KMS-11 (cell line): ENCODE data around the gene AKAP14.

Experiments
- H2AFZ ChIP-seq: fragments of 200-600 bp; sonication (generic); 2 replicates; pipeline ENCODE4 v1.6.1; 2016; ENCODE audit warnings: antibody characterized with exemption, mixed run types, low read depth
- H3K27ac ChIP-seq: fragments of 200-600 bp; sonication (generic); 2 replicates; pipeline ENCODE4 v1.6.1; 2016; ENCODE audit warnings: mild to moderate bottlenecking, mixed run types
- H3K27me3 ChIP-seq: fragments of 200-600 bp; sonication (generic); 2 replicates; pipeline ENCODE4 v1.6.1; 2017; ENCODE audit warnings: mild to moderate bottlenecking, low read depth, mixed run types, moderate library complexity; ENCODE audit not compliant: insufficient read depth
- H3K36me3 ChIP-seq: fragments of 200-600 bp; sonication (generic); 2 replicates; pipeline ENCODE4 v1.6.1; 2017; ENCODE audit warnings: mild to moderate bottlenecking, mixed run types; ENCODE audit not compliant: insufficient read depth
- H3K4me1 ChIP-seq: fragments of 200-600 bp; sonication (generic); 2 replicates; pipeline ENCODE4 v1.6.1; 2016; ENCODE audit warnings: mild to moderate bottlenecking, low read depth, mixed run types; ENCODE audit not compliant: poor library complexity, severe bottlenecking
- H3K4me2 ChIP-seq: fragments of 200-600 bp; sonication (generic); 2 replicates; pipeline ENCODE4 v1.7.0; 2016; ENCODE audit warnings: mild to moderate bottlenecking, mixed run types
- H3K4me3 ChIP-seq: fragments of 200-600 bp; sonication (generic); IDR thresholded peaks from 2 replicates; pipeline ENCODE4 v1.6.1; 2017; ENCODE audit warnings: low read depth, low read length, mixed read lengths; ENCODE audit not compliant: insufficient read depth
- H3K79me2 ChIP-seq: fragments of 200-600 bp; sonication (generic); 2 replicates; pipeline ENCODE4 v1.6.1; 2016; ENCODE audit warnings: low read depth, mixed run types; ENCODE audit not compliant: insufficient read depth
- H3K9ac ChIP-seq: fragments of 200-600 bp; sonication (generic); 2 replicates; pipeline ENCODE4 v1.6.1; 2016; ENCODE audit warnings: mild to moderate bottlenecking, mixed run types
- H4K20me1 ChIP-seq: fragments of 200-600 bp; sonication (generic); 2 replicates; pipeline ENCODE4 v1.6.1; 2016; ENCODE audit warnings: mild to moderate bottlenecking, mixed run types; ENCODE audit not compliant: insufficient read depth
- CTCF ChIP-seq: fragments of 200-600 bp; sonication (generic); conservative IDR thresholded peaks from 2 replicates; pipeline ENCODE4 v1.6.1; 2017; ENCODE audit warnings: low read depth, mild to moderate bottlenecking, antibody characterized with exemption, low read length, moderate library complexity, mixed read lengths

AKAP14 gene

GRCh38 chrX:119942173-119942819 is 46.6 kb downstream of the AKAP14 start:
- Histone ChIP-seq H3K36me3 (no peaks in the 10 kb centered on the region), H3K27ac (peak overlapping the region; percentile 81)

GRCh38 chrX:119942831-119943184 is 47.1 kb downstream of the AKAP14 start:
- peak overlapping the region; percentile 81 for H3K27ac ChIP-seq
- no peaks in the 10 kb centered on the region for H4K20me1 ChIP-seq
- H3K4me3 ChIP-seq: no peak overlapping the region
- H3K36me3 ChIP-seq: no peaks in the 10 kb centered on the region
- peak overlapping the region; percentile 74 for H3K4me2 ChIP-seq
- peak overlapping the region; percentile 57; the same call in 1 of the 2 replicates for H2AFZ ChIP-seq
- peaks cover 11% of the 10 kb centered on the region for H3K4me1 ChIP-seq
- peak overlapping the region; percentile 62; the same call in 1 of the 2 replicates for H3K9ac ChIP-seq
- no peaks in the 10 kb centered on the region for H3K27me3 ChIP-seq
- TF ChIP-seq CTCF: no peak
- 0 out of 2 replicates have a peak, but pooled peaks cover 11% of the 10 kb centered on the region for H3K79me2 ChIP-seq

More at GRCh38 chrX:119942173-119942819, 46.6 kb downstream of the AKAP14 start:
- H3K4me3 ChIP-seq: no peak overlapping the region
- H4K20me1 ChIP-seq: no peaks in the 10 kb centered on the region
- H3K79me2 ChIP-seq: 0 out of 2 replicates have a peak, but pooled peaks cover 11% of the 10 kb centered on the region
- H3K4me2 ChIP-seq: peak overlapping the region; percentile 74
- H3K27me3 ChIP-seq: no peaks in the 10 kb centered on the region
- peak overlapping the region; percentile 57; the same call in 1 of the 2 replicates for H2AFZ ChIP-seq
- no peak for TF ChIP-seq CTCF
- H3K4me1 ChIP-seq: peaks cover 11% of the 10 kb centered on the region
- H3K9ac ChIP-seq: peak overlapping the region; percentile 62; the same call in 1 of the 2 replicates

DNA sequence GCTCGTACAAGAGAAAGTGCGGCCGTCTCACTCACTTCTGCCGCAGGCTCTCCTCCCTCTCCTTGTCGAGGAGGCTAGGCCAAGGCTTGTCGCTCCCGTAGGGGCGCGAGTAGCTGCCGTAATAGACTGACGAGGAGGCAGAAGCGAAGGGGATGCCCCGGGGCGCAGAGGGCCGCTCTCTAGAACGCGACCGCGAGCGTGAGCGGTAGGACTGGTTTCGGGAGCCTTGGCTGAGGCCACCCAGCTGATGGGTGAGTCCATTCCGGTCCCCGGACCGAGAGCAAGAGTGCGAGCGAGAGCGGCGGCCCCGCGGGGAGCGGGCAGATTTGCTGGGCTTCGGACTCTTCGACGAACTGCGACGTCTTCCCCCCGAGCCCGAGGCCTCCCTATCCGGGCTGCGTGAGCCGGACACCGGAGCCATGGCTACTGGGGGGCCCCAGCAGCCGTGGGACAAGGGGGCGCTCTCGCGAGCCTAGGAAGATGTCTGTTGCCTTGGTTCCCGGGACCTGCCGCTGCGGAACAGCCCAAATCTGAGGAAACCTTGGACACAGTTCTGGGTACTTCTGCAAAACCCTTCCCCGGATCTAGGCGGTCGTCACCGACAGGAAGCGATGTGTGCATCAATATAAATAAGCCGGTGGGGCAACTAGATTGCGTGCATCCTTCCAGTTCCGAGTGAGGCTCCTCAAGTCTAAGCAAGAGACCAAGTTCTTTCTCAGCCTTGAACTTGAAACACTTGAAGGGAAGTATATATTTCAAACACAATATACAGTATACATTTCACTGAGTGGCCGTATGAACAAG is 47.7 kb downstream of the AKAP14 start, which contains the start of gene NKAP:
Gene NKAP, minus strand, starts transcription at position 567 of the 804 bp plus-strand sequence. Its CDS starts 146 bp downstream, at position 421.
- H3K27me3 ChIP-seq: no peaks in the 10 kb centered on the region
- 0 out of 2 replicates have a peak, but pooled peaks cover 11% of the 10 kb centered on the region for H3K79me2 ChIP-seq
- peak within 1 kb of the TSS; percentile 81 for H3K27ac ChIP-seq
- H3K36me3 ChIP-seq: no peaks in the 10 kb centered on the region
- H4K20me1 ChIP-seq: no peaks in the 10 kb centered on the region
- peak within 1 kb of the TSS; percentile 74 for H3K4me2 ChIP-seq
- no peak for TF ChIP-seq CTCF
- peaks cover 11% of the 10 kb centered on the region for H3K4me1 ChIP-seq
- H3K9ac ChIP-seq: peak within 1 kb of the TSS; percentile 62
- peak within 1 kb of the TSS; percentile 57 for H2AFZ ChIP-seq
- no peak within 1 kb of the TSS for H3K4me3 ChIP-seq

DNA sequence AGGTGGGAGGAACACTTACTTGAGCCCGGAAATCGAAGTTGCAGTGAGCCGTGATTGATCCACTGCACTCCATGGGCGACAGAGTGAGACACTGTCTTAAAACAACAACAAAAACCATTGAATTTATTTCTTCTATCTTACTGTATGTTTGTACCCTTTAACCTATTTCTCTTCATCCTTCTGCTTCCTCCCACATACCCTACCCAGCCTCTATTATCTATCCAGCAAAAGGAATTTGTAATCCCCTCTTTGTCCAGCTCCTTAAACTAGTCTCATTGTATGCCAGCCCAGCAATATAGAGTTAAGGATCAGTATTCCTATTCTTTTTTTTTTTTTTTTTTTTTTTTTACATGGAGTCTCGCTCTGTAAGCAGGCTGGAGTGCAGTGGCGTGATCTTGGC is 49.8 kb downstream of the AKAP14 start:
- H3K36me3 ChIP-seq: no peaks in the 10 kb centered on the region
- H4K20me1 ChIP-seq: no peaks in the 10 kb centered on the region
- 0 out of 2 replicates have a peak, but pooled peaks cover 11% of the 10 kb centered on the region for H3K79me2 ChIP-seq
- peaks cover 11% of the 10 kb centered on the region for H3K4me1 ChIP-seq
- H3K27ac ChIP-seq: no peak overlapping the region
- no peak overlapping the region for H2AFZ ChIP-seq
- no peaks in the 10 kb centered on the region for H3K27me3 ChIP-seq
- TF ChIP-seq CTCF: no peak
- no peak overlapping the region for H3K4me3 ChIP-seq
- no peak overlapping the region for H3K4me2 ChIP-seq
- H3K9ac ChIP-seq: no peak overlapping the region
